Choroid plexus epithelial cell (primary cell): ENCODE measurements around the gene CAMKMT.

Source experiments
- DNase-seq: peaks from one replicate; pipeline ENCODE4 v3.0.0-alpha.2; 2010; ENCODE audit warnings: low read depth
- H3K4me3 ChIP-seq: 2 replicates; pipeline ENCODE4 v1.5.1; 2011; ENCODE audit warnings: low read depth, mild to moderate bottlenecking, control low read depth, low read length, moderate library complexity
- CTCF ChIP-seq: conservative IDR thresholded peaks from 2 replicates; pipeline ENCODE4 v1.5.1; 2011; ENCODE audit warnings: low read depth, mild to moderate bottlenecking, control low read depth, inconsistent platforms, low read length, moderate library complexity

Gene CAMKMT

GRCh38 chr2:44572196-44572900, 210.6 kb downstream of the CAMKMT start:
- DNase-seq, result peak; percentile 22
- TF ChIP-seq CTCF, result no peak
- H3K4me3 ChIP-seq, result no peak overlapping the region

DNA sequence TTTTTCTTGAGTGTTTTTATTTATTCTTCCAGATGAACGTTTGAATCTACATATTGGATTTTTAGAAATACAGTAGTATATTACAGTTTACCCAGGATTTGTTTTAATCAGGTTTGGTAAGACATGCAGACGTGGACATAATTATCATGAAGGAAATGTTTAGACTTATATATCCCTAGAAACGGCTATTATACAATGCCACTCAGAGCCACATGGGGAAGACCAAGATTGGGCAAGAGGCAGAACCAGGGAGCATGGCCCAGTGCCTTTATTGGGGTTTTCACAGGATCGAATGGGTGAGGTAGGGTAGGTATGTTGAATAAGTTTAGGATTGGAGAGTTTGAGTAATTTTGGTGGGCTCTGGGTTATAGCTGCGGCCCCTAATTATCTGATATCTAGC, 212.2 kb downstream of the CAMKMT start:
- DNase-seq, result no peak
- no peak overlapping the region for H3K4me3 ChIP-seq
- TF ChIP-seq CTCF, result no peak

- peak; percentile 84 for DNase-seq
- no peak overlapping the region for H3K4me3 ChIP-seq
- TF ChIP-seq CTCF, result no peak
Observed at GRCh38 chr2:44578471-44579093, 216.8 kb downstream of the CAMKMT start.

DNA sequence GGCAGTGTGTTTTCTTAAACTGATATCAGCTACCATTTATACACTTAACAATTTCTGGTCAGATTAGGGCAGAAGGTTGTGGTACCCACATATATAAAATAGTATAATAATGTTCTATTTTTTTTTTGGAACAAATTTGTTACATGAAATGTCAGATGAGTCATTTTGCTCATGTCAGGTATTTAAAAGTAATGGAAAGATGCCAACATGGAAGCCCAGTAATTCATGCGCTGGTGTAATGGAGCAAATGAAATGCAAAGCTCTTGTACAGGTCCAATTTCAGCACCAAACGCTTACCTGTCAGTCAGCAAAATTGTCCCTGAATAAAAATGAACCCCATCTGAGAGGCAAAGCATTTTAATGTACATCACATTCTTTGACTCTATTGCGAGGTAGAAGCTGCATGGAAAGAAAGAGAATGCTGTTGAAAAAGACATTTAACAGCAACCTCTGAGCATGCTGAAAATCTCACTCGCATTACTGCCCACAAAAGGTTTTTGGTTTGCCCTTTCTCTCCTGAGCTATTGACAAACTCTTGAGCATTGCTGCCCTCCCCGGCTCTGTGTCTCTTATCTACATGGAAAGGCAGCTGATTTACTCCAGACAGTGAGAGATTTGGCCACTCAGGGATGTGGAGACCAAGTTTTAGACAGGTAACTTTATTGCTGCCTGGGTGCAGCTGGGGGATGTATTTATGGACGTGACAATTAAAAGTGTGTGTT, 217.5 kb downstream of the CAMKMT start:
- H3K4me3 ChIP-seq, result no peak overlapping the region
- no peak for TF ChIP-seq CTCF
- DNase-seq, result peak; percentile 34

GRCh38 chr2:44579837-44580230, 218.1 kb downstream of the CAMKMT start:
- H3K4me3 ChIP-seq, result no peak overlapping the region
- DNase-seq, result no peak
- TF ChIP-seq CTCF, result no peak

GRCh38 chr2:44580875-44581515, 219.2 kb downstream of the CAMKMT start:
- no peak for DNase-seq
- no peak overlapping the region for H3K4me3 ChIP-seq
- TF ChIP-seq CTCF, result no peak
